Mesenchymal stem cell (in vitro differentiated cells and primary cell): ENCODE results near the gene DCLRE1C.
"Not testable (repeated sequence)": the region's sequence is repeated elsewhere in the genome, so short reads cannot be mapped to it uniquely, and the experiment has no call there.

Source experiments
- DNase-seq: peaks from one replicate; pipeline ENCODE4 v3.0.0-alpha.2; 2013
- H2AFZ ChIP-seq: one replicate; pipeline ENCODE4 v1.6.1; 2013; ENCODE audit warnings: low read depth, mild to moderate bottlenecking, control low read depth, inconsistent platforms, low read length, moderate library complexity
- H2AK5ac ChIP-seq: 2 replicates; pipeline ENCODE4 v1.6.1; 2013; ENCODE audit warnings: low read length, moderate library complexity, mild to moderate bottlenecking, inconsistent platforms; ENCODE audit not compliant: severe bottlenecking
- H2BK120ac ChIP-seq: one replicate; pipeline ENCODE4 v1.6.1; 2013; ENCODE audit warnings: low read depth, mild to moderate bottlenecking, inconsistent platforms, low read length, moderate library complexity
- H2BK12ac ChIP-seq, 2 experiments: one replicate each; pipeline ENCODE4 v1.6.1; 2013; ENCODE audit warnings: inconsistent platforms in 2 of 2, low read length in 2 of 2, mild to moderate bottlenecking in 2 of 2, moderate library complexity in 2 of 2, control low read depth in 1 of 2
- H2BK15ac ChIP-seq: one replicate; pipeline ENCODE4 v1.6.1; 2013; ENCODE audit warnings: mild to moderate bottlenecking, low read depth, inconsistent platforms; ENCODE audit not compliant: poor library complexity, severe bottlenecking
- H2BK5ac ChIP-seq: 2 replicates; pipeline ENCODE4 v1.6.1; 2013; ENCODE audit warnings: low read depth, mild to moderate bottlenecking, low read length, control low read depth, inconsistent platforms; ENCODE audit not compliant: poor library complexity, severe bottlenecking
- H3K14ac ChIP-seq, 2 experiments: one replicate each; pipeline ENCODE4 v1.6.1; 2013; ENCODE audit warnings: inconsistent platforms in 2 of 2, low read length in 2 of 2, control low read depth in 1 of 2, mild to moderate bottlenecking in 1 of 2, moderate library complexity in 1 of 2
- H3K18ac ChIP-seq, 2 experiments: one replicate each; pipeline ENCODE4 v1.6.1; 2013; ENCODE audit warnings: inconsistent platforms in 2 of 2, low read length in 2 of 2, control low read depth in 1 of 2, low read depth in 1 of 2, mild to moderate bottlenecking in 1 of 2
- H3K23ac ChIP-seq, 2 experiments: one replicate each; pipeline ENCODE4 v1.6.1; 2013; ENCODE audit warnings: inconsistent platforms in 2 of 2, low read length in 2 of 2, mild to moderate bottlenecking in 2 of 2, moderate library complexity in 2 of 2, control low read depth in 1 of 2
- H3K27ac ChIP-seq: 2 replicates; pipeline ENCODE4 v1.5.1; 2013; ENCODE audit warnings: mild to moderate bottlenecking, moderate library complexity, low read length, control low read depth, inconsistent platforms; ENCODE audit not compliant: poor library complexity, severe bottlenecking
- H3K27me3 ChIP-seq, 2 experiments: 2 replicates each; pipeline versions ENCODE4 v1.6.1 to v1.7.0; 2013; ENCODE audit warnings: low read length in 2 of 2, mild to moderate bottlenecking in 2 of 2, moderate library complexity in 2 of 2, control low read depth in 1 of 2, inconsistent platforms in 1 of 2; ENCODE audit not compliant: control insufficient read depth in 1 of 2, insufficient read depth in 1 of 2
- H3K36me3 ChIP-seq, 2 experiments: 2 replicates each; pipeline versions ENCODE4 v1.6.1 to v1.7.0; 2013; ENCODE audit warnings: low read length in 2 of 2, control low read depth in 1 of 2, inconsistent platforms in 1 of 2, low read depth in 1 of 2, mild to moderate bottlenecking in 1 of 2; ENCODE audit not compliant: insufficient read depth in 2 of 2, control insufficient read depth in 1 of 2
- H3K4ac ChIP-seq, 2 experiments: one replicate each; pipeline ENCODE4 v1.6.1; 2013; ENCODE audit warnings: inconsistent platforms in 2 of 2, low read length in 2 of 2, mild to moderate bottlenecking in 2 of 2, moderate library complexity in 2 of 2, control low read depth in 1 of 2, low read depth in 1 of 2
- H3K4me1 ChIP-seq: 2 replicates; pipeline ENCODE4 v1.6.1; 2013; ENCODE audit warnings: low read depth, low read length, control low read depth; ENCODE audit not compliant: control insufficient read depth, insufficient read depth
- H3K4me2 ChIP-seq: 2 replicates; pipeline ENCODE4 v1.6.1; 2013; ENCODE audit warnings: low read length, mild to moderate bottlenecking, inconsistent platforms; ENCODE audit not compliant: poor library complexity, severe bottlenecking
- H3K4me3 ChIP-seq, 2 experiments: 2 replicates each; pipeline versions ENCODE4 v1.5.1 to v1.7.0; 2013; ENCODE audit warnings: low read length in 2 of 2, mild to moderate bottlenecking in 2 of 2, control low read depth in 1 of 2, low read depth in 1 of 2; ENCODE audit not compliant: insufficient read depth in 1 of 2
- H3K79me1 ChIP-seq: replicated peaks from 2 replicates; pipeline ENCODE4 v1.6.1; 2013; ENCODE audit warnings: mild to moderate bottlenecking, control low read depth, low read length, inconsistent platforms; ENCODE audit not compliant: poor library complexity, severe bottlenecking
- H3K9ac ChIP-seq: 2 replicates; pipeline ENCODE4 v1.7.0; 2013; ENCODE audit warnings: mild to moderate bottlenecking, low read length, moderate library complexity
- H3K9me3 ChIP-seq: 2 replicates; pipeline ENCODE4 v1.7.0; 2013; ENCODE audit warnings: mild to moderate bottlenecking, low read length; ENCODE audit not compliant: control insufficient read depth
- H4K8ac ChIP-seq: one replicate; pipeline ENCODE4 v1.6.1; 2013; ENCODE audit warnings: inconsistent platforms, mild to moderate bottlenecking, low read length, moderate library complexity
- H4K91ac ChIP-seq: one replicate; pipeline ENCODE4 v1.6.1; 2013; ENCODE audit warnings: mild to moderate bottlenecking, low read length, inconsistent platforms
- WGBS: methylation state at CpG from one replicate; pipeline ENCODE4 v1.1.7; 2013; ENCODE audit warnings: mixed read lengths; 5-methylcytosine and 5-hydroxymethylcytosine counted together

The DCLRE1C gene

GRCh38 chr10:14911801-14912200 is 42.1 kb downstream of the DCLRE1C start:
- no peak for DNase-seq

GRCh38 chr10:14910953-14911352 is 42.9 kb downstream of the DCLRE1C start:
- Histone ChIP-seq H3K36me3 (peaks cover 20 to 91% of the 10 kb centered on the region in 2 experiments), H2BK12ac (no peak overlapping the region), H2AFZ (no peak overlapping the region), H3K4me2 (no peak overlapping the region), H2AK5ac (no peak overlapping the region), H3K23ac (no peak overlapping the region), H3K27me3 (no peaks in the 10 kb centered on the region), H4K8ac (no peak overlapping the region), H3K9me3 (peaks cover 7% of the 10 kb centered on the region), H3K4ac (no peak overlapping the region), H3K4me3 (no peak overlapping the region), H3K27ac (no peak overlapping the region), H3K9ac (no peak overlapping the region), H3K14ac (no peak overlapping the region), H2BK120ac (no peak overlapping the region), H3K18ac (no peak overlapping the region), H2BK15ac (no peak overlapping the region), H3K4me1 (no peaks in the 10 kb centered on the region), H4K91ac (no peak overlapping the region), H3K79me1 (peaks cover 18% of the 10 kb centered on the region), H2BK5ac (no peak overlapping the region)
- 91% methylated on average over 4 of the region's 4 CpGs for WGBS
- no peak for DNase-seq

More at GRCh38 chr10:14911801-14912200, 42.1 kb downstream of the DCLRE1C start:
- Histone ChIP-seq H2BK120ac (no peak overlapping the region), H3K4me1 (no peaks in the 10 kb centered on the region), H3K4me2 (no peak overlapping the region), H3K4me3 (no peak overlapping the region), H3K23ac (no peak overlapping the region), H2AFZ (no peak overlapping the region), H2BK15ac (no peak overlapping the region), H4K8ac (no peak overlapping the region), H3K27ac (no peak overlapping the region), H3K79me1 (peaks cover 17% of the 10 kb centered on the region), H3K18ac (no peak overlapping the region), H3K9me3 (peaks cover 14% of the 10 kb centered on the region), H2AK5ac (no peak overlapping the region), H2BK12ac (no peak overlapping the region), H2BK5ac (no peak overlapping the region), H3K27me3 (no peaks in the 10 kb centered on the region), H3K36me3 (peaks cover 19 to 91% of the 10 kb centered on the region in 2 experiments), H4K91ac (no peak overlapping the region), H3K4ac (no peak overlapping the region), H3K14ac (no peak overlapping the region), H3K9ac (no peak overlapping the region)
- whole genome bisulfite sequencing = 100% methylated on average over 3 of the region's 3 CpGs

- H3K18ac ChIP-seq = no peak overlapping the region
- no peak overlapping the region for H2AK5ac ChIP-seq
- peaks cover 20 to 84% of the 10 kb centered on the region in 2 experiments for H3K36me3 ChIP-seq
- 100% methylated on average over 2 of the region's 2 CpGs for WGBS
- H2BK120ac ChIP-seq = no peak overlapping the region
- peaks cover 16% of the 10 kb centered on the region for H3K79me1 ChIP-seq
- H3K9ac ChIP-seq = no peak overlapping the region
- no peaks in the 10 kb centered on the region for H3K27me3 ChIP-seq
- H3K4me3 ChIP-seq = no peak overlapping the region
- no peak overlapping the region for H3K27ac ChIP-seq
- no peak overlapping the region for H2BK12ac ChIP-seq
- H2BK5ac ChIP-seq = no peak overlapping the region
- H4K8ac ChIP-seq = no peak overlapping the region
- DNase-seq = no peak
- no peak overlapping the region for H3K4me2 ChIP-seq
- H3K23ac ChIP-seq = no peak overlapping the region
- H3K4ac ChIP-seq = no peak overlapping the region
- peaks cover 6% of the 10 kb centered on the region for H3K9me3 ChIP-seq
- no peak overlapping the region for H4K91ac ChIP-seq
- H3K14ac ChIP-seq = no peak overlapping the region
- no peak overlapping the region for H2AFZ ChIP-seq
- H3K4me1 ChIP-seq = no peaks in the 10 kb centered on the region
- no peak overlapping the region for H2BK15ac ChIP-seq
Measured at GRCh38 chr10:14909101-14909500, 44.8 kb downstream of the DCLRE1C start.

- not testable (repeated sequence) for H2AFZ ChIP-seq, H3K4me2 ChIP-seq, H3K9ac ChIP-seq, H3K4me3 ChIP-seq, H3K4me1 ChIP-seq, H4K91ac ChIP-seq, H4K8ac ChIP-seq, DNase-seq, H3K9me3 ChIP-seq, H3K23ac ChIP-seq, H2AK5ac ChIP-seq, H2BK120ac ChIP-seq, H3K27ac ChIP-seq, H2BK5ac ChIP-seq, H3K27me3 ChIP-seq, H3K4ac ChIP-seq, H3K14ac ChIP-seq, H2BK12ac ChIP-seq, H3K18ac ChIP-seq, H2BK15ac ChIP-seq
- H3K36me3 ChIP-seq = peaks cover 16 to 74% of the 10 kb centered on the region in 2 experiments
- peaks cover 17% of the 10 kb centered on the region for H3K79me1 ChIP-seq
- 88% methylated on average over 1 of the region's 4 CpGs for WGBS
Measured at GRCh38 chr10:14907591-14907990, 46.3 kb downstream of the DCLRE1C start.
